GM12891 (cell line): ENCODE results near the gene USP37.

Experiments
- POLR2AphosphoS5 ChIP-seq: IDR thresholded peaks from 2 replicates; pipeline ENCODE4 v1.6.1; 2011; ENCODE audit warnings: low read depth, low read length, control low read depth
- TAF1 ChIP-seq: IDR thresholded peaks from 2 replicates; pipeline ENCODE4 v1.6.1; 2011; ENCODE audit warnings: low read depth, low read length, control low read depth

DNA sequence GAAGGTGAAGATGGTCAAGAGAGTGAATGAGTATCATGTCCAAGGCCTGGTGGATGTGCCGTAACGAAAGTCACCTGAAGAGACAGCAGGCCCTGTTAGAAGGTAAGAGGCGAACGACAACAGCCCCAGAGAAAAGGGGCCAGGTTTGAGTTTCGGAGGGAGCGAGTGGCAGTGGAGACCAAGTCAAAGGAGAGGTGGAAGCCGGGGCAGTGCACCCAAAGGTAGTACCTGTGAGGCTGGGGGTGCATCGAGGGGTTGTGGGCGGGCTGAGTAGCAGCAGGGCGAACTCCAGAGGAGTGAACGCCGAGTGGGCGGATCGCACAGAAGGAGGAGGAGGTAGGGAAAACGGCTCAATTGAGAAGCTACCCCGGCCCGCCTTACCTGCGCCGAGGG, 358 bp downstream of the USP37 start:
- TF ChIP-seq TAF1, result no peak
- no peak for TF ChIP-seq POLR2AphosphoS5
